GM12873 (cell line): ENCODE data around the gene POLR2M.

ENCODE experiments used
- TF ChIP-seq, protein P1 (sequence below): IDR thresholded peaks from 2 replicates; pipeline ENCODE4 v1.5.1; 2012; ENCODE audit warnings: low read depth, mild to moderate bottlenecking, moderate library complexity, low read length, control low read depth; ENCODE audit not compliant: insufficient read depth; ENCODE audit errors: missing control alignments

Gene POLR2M

GRCh38 chr15:57706405-57707209 lies at the start of gene POLR2M:
POLR2M (plus strand) TSS chr15:57706714; CDS start chr15:57706843, 129 bp downstream.
- TF ChIP-seq, protein P1, sequence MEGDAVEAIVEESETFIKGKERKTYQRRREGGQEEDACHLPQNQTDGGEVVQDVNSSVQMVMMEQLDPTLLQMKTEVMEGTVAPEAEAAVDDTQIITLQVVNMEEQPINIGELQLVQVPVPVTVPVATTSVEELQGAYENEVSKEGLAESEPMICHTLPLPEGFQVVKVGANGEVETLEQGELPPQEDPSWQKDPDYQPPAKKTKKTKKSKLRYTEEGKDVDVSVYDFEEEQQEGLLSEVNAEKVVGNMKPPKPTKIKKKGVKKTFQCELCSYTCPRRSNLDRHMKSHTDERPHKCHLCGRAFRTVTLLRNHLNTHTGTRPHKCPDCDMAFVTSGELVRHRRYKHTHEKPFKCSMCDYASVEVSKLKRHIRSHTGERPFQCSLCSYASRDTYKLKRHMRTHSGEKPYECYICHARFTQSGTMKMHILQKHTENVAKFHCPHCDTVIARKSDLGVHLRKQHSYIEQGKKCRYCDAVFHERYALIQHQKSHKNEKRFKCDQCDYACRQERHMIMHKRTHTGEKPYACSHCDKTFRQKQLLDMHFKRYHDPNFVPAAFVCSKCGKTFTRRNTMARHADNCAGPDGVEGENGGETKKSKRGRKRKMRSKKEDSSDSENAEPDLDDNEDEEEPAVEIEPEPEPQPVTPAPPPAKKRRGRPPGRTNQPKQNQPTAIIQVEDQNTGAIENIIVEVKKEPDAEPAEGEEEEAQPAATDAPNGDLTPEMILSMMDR = no peak

GRCh38 chr15:57657619-57658018 lies 48.9 kb upstream of the POLR2M start:
- TF ChIP-seq, protein P1 = no peak

GRCh38 chr15:57662091-57662744 lies 44.3 kb upstream of the POLR2M start:
- TF ChIP-seq, protein P1 = no peak

DNA sequence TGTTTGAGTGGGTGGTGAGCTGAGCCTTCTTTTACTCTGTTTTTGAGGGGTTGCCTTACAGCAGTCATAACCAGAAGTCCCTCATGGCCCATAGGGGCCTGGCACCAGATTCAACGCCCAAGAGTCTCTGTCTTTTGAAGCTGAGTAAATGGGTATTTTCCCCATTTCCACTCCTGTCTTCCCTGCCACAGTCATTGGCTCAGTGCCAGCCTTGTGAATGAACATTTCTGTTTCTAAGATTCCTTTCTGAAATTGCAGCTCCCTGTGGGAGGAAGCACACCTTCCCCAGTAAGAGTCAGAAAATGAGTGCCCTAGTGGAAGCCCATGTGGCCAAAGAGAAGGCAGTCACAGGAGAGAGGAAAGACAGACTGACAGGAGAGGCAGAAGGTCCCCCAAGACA lies 43.7 kb upstream of the POLR2M start:
- TF ChIP-seq, protein P1 = no peak

DNA sequence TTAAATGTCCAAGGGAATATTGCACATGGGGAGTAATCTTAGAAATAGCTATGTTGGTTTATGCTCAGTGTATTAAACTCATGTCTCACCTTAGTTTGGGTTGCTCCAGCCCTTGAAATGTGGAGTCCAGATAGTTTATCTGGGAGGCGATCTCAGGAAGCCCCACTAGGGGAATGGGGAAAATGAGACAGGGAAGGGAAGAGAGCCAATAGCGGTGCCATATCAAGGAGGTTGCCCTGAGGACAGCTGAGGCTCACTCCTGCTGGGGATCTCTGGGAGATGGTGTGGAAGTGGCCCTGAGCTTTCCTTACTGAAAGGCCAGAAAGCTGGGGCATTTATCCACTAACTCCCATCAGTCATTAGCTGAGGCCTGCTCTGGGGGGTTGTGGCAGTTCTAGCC lies 43.3 kb upstream of the POLR2M start:
- TF ChIP-seq, protein P1 = no peak

GRCh38 chr15:57665194-57665593 lies 41.3 kb upstream of the POLR2M start:
- TF ChIP-seq, protein P1 = no peak

- TF ChIP-seq, protein P1 = no peak
Measured at GRCh38 chr15:57665939-57666338, 40.6 kb upstream of the POLR2M start.
